GM12873 (cell line): ENCODE measurements around the gene ATP6V0A4.

ENCODE experiments used
- CTCF ChIP-seq: IDR thresholded peaks from 2 replicates; pipeline ENCODE4 v1.5.1; 2012; ENCODE audit warnings: low read depth, mild to moderate bottlenecking, moderate library complexity, low read length, control low read depth; ENCODE audit not compliant: insufficient read depth; ENCODE audit errors: missing control alignments

ATP6V0A4 gene

DNA sequence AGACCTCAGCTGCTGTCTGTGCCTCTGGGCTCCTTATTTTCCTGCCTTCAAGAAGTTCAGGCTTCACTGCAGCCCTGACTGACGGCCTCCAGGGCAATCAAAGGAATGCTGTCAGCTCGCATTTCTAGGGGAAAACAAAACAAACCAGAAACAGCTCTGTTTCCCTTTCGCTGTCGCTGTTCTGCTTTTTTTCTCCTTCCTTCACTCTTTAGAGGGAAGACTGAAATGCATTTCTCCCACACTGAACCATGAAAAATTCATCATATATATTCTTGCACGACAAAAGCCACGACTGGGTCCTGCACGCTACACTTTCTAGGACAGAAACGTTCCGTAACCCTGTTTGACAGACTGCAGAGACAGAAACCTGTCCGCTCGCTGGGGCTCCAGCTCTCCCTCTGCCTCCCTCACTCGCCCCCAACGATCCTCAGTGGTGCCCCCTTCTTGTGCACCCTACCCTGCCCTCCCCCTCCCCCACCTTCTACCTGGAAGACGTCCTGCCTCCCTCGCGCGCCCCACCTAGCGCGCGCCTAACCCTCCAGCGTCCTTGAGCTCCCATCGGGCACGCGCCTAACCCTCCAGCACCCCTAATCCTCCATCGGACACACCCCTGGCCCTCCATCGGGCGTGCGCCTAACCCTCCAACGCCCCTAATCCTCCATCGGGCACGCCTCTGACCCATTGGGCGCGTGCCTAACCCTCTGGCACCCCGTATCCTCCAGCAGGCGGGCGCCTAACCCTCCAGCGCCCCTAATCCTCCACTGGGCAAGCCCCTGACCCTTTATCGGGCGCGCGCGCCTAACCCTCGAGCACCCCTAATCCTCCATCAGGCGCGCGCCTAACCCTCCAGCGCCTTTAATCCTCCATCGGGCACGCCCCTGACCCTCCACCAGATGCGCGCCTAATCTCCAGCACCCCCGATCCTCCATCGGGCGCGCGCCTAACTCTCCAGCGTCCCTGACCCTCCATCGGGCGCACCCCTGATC lies 134.0 kb downstream of the ATP6V0A4 start:
- TF ChIP-seq CTCF = no peak

DNA sequence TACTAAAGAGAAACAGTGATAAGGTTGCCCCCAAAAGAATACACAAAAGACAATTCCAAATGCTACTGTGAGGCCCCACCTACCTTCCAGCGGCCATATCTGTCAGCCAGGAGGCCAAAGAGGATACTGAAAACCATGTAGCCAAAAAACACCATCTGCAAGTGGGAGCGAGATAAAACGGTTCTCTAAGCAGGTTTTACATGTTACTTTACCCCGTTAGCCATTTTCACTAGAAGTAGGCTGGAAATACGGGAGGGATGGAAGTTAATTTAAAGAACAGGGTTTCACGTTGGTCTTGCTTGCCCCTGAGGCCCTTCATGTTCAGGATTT lies 135.0 kb downstream of the ATP6V0A4 start:
- TF ChIP-seq CTCF = no peak

- no peak for TF ChIP-seq CTCF
Measured at GRCh38 chr7:138662076-138662990, 135.7 kb downstream of the ATP6V0A4 start.

- no peak for TF ChIP-seq CTCF
Measured at GRCh38 chr7:138661069-138661635, 136.8 kb downstream of the ATP6V0A4 start.

GRCh38 chr7:138658889-138659288 lies 139.1 kb downstream of the ATP6V0A4 start:
- TF ChIP-seq CTCF = no peak

DNA sequence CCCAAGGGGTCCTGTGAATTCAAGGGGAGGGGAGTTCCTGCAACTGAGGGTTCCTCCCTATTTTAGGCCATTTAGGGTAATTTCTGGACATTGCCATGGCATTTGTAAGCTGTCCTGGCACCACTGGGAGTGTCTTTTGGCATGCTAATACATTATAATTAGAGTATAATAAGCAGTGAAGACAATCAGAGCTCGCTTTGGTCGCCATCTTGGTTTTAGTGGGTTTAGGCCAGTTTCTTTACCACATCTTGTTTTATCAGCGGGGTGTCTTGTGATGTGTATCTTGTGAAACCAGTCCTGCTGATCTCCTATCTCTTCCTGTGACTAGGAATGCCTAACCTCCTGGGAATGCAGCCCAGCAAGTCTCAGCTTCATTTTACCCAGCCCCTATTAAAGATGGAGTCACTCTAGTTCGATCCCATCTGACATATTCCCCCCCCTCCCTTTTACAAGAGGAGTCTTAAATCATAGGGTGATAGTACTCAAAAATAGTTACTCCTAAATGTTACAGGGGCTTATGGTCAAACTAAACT lies 140.1 kb downstream of the ATP6V0A4 start:
- TF ChIP-seq CTCF = no peak

GRCh38 chr7:138656952-138657351 lies 141.0 kb downstream of the ATP6V0A4 start:
- TF ChIP-seq CTCF = no peak
